Body of pancreas (tissue), 4 donors: ENCODE measurements around the gene USB1. TPM values are rescaled to one million over a fixed set of nuclear protein-coding genes. Genes with fewer than 3 reads are reported as not detected.
A peak's percentile ranks its signal among the peaks of the same experiment; 100 is the strongest.

Experiments used
- ATAC-seq: fragments of 150-250 bp; one replicate; pipeline ENCODE4 v1.9.1; 2016
- DNase-seq, 4 donors: peaks; one replicate each; pipeline ENCODE4 v3.0.0-alpha.2; 2019
- H3K27ac ChIP-seq, 4 donors: fragments of 200-600 bp; sonication (generic); 1 replicate in 3 of 4; 2 replicates in 1 of 4; pipeline versions ENCODE4 v1.5.1 to v1.6.1; 2016 to 2019; ENCODE audit warnings: mild to moderate bottlenecking in 1 of 4, mixed read lengths in 1 of 4, moderate library complexity in 1 of 4
- H3K27me3 ChIP-seq, 2 donors: fragments of 200-600 bp; sonication (generic); one replicate each; pipeline ENCODE4 v1.6.0; 2016; ENCODE audit warnings: mild to moderate bottlenecking in 1 of 2
- H3K36me3 ChIP-seq, 2 donors: fragments of 200-600 bp; sonication (generic); replicated peaks in 1 of 2; 2 replicates each; pipeline ENCODE4 v1.5.1; 2016; ENCODE audit warnings: low read depth in 2 of 2; ENCODE audit not compliant: insufficient read depth in 1 of 2
- H3K4me1 ChIP-seq: fragments of 200-600 bp; sonication (generic); one replicate; pipeline ENCODE4 v1.6.0; 2016
- H3K4me3 ChIP-seq, 2 donors: fragments of 200-600 bp; sonication (generic); 1 replicate in 1 of 2; 2 replicates in 1 of 2; pipeline ENCODE4 v1.5.1; 2016 to 2019
- H3K9me3 ChIP-seq, 3 donors: fragments of 200-600 bp; sonication (generic); 1 replicate in 2 of 3; 2 replicates in 1 of 3; pipeline ENCODE4 v1.5.1; 2016
- POLR2A ChIP-seq, 3 donors: fragments of 450-650 bp; IDR thresholded peaks; one replicate each; pipeline ENCODE4 v1.6.1; 2016; ENCODE audit warnings: antibody characterized with exemption in 3 of 3, mild to moderate bottlenecking in 2 of 3
- WGBS, 2 donors: methylation state at CpG; one replicate each; pipeline ENCODE4 v1.1.5; 2017; 5-methylcytosine and 5-hydroxymethylcytosine counted together
- intact Hi-C: fragments of 100-400 bp; cut with DNase I; formaldehyde crosslinking; loops from one replicate; pipeline ENCODE4 v1.15.1; 2023
- total RNA-seq, 2 donors: library from RNA; depleted of rRNA; stranded (reverse); fragments of >200 nt; gene quantifications; one replicate each; pipeline ENCODE4 v1.1.0, GENCODE V29; 2016
- TF ChIP-seq, protein P1 (sequence below), 7 experiments: fragments of 450-650 bp in 4 of 7; fragments of 200-600 bp in 3 of 7; sonication (generic) in 3 of 7; IDR thresholded peaks; one replicate each; pipeline ENCODE4 v1.5.1; 2016 to 2019; ENCODE audit warnings: antibody characterized with exemption in 7 of 7

The USB1 gene
- total RNA-seq, 2 donors from 2014 or later: 22.4 to 46.7 TPM

DNA sequence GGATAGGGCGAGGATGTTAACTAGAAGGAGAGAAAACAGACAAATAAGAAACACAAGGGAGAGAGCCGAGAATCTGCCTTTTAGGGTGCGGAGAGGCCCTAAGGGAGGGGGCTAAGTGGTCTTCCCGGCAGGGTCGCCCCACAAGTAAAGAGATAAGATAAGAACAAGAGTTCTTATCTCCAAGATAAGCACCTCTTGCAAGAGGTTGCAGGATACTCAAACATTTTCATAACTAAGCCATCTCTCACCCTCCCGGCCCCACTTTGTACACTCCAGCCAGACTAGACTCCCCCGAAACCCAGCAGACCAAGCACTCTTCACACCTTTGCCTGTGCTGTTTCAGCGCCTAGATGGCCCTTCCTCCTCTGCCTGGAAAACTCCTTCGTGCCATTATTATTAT is 15.0 kb upstream of the USB1 start:
- Histone ChIP-seq H3K9me3 (no peaks in the 10 kb centered on the region), H3K4me1 (peaks cover 10% of the 10 kb centered on the region), H3K4me3 (no peak overlapping the region), H3K36me3 (no peaks in the 10 kb centered on the region), H3K27ac (no peak overlapping the region), H3K27me3 (no peaks in the 10 kb centered on the region)
- 63 to 68% methylated on average over 9 of the region's 9 CpGs for WGBS, 2 donors
- TF ChIP-seq, protein P1, sequence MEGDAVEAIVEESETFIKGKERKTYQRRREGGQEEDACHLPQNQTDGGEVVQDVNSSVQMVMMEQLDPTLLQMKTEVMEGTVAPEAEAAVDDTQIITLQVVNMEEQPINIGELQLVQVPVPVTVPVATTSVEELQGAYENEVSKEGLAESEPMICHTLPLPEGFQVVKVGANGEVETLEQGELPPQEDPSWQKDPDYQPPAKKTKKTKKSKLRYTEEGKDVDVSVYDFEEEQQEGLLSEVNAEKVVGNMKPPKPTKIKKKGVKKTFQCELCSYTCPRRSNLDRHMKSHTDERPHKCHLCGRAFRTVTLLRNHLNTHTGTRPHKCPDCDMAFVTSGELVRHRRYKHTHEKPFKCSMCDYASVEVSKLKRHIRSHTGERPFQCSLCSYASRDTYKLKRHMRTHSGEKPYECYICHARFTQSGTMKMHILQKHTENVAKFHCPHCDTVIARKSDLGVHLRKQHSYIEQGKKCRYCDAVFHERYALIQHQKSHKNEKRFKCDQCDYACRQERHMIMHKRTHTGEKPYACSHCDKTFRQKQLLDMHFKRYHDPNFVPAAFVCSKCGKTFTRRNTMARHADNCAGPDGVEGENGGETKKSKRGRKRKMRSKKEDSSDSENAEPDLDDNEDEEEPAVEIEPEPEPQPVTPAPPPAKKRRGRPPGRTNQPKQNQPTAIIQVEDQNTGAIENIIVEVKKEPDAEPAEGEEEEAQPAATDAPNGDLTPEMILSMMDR (IDR thresholded peaks at IDR 0.05): no peak
- no peak for TF ChIP-seq POLR2A (IDR thresholded peaks at IDR 0.05)
- intact Hi-C loops: no loop called here
- DNase-seq (no peak), ATAC-seq (no peak)

DNA sequence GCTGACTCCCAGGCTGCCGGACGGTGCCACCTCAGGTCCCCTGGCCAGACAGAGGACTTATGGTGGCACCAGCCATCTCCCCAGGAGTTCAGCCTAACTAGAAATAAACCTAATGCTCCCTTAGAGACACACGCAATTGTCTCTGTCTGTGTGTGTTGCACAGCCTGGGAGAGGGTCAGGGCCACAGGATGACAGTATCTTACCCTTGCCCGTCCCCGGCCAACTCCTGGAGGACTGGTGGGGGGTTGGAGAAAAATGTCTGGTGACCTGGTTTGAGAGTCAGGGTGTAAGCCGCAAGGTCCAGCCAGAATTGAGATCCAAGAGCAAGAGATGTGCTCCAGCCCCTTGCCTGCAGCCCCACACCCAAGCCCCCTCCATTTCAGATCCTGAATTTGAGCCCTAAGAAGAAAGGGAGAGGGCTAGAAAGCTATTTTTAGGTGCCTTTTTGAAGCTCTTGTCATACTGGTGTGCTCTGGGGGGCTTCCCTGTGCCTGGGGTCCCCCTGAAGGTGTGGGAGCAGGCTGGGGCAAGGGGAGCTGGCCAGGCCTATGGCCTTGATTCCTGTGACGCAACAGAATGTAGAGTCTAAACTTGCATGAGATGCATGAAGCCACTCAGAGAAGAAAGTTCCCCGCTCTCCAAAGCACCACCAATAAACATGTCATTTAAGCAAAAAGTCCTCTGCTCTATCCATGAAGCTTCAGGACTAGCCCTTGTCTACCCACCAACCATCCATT is 13.6 kb upstream of the USB1 start:
- TF ChIP-seq, protein P1 (IDR thresholded peaks at IDR 0.05): no peak
- TF ChIP-seq POLR2A (IDR thresholded peaks at IDR 0.05): no peak
- no peak for ATAC-seq
- Histone ChIP-seq H3K36me3 (no peaks in the 10 kb centered on the region), H3K4me1 (peaks cover 18% of the 10 kb centered on the region), H3K4me3 (no peak overlapping the region), H3K9me3 (no peaks in the 10 kb centered on the region), H3K27me3 (no peaks in the 10 kb centered on the region), H3K27ac (no peak overlapping the region)
- intact Hi-C loops: no loop called here
- WGBS, 2 donors: 94 to 97% methylated on average over 8 of the region's 8 CpGs
- DNase-seq: no peak

DNA sequence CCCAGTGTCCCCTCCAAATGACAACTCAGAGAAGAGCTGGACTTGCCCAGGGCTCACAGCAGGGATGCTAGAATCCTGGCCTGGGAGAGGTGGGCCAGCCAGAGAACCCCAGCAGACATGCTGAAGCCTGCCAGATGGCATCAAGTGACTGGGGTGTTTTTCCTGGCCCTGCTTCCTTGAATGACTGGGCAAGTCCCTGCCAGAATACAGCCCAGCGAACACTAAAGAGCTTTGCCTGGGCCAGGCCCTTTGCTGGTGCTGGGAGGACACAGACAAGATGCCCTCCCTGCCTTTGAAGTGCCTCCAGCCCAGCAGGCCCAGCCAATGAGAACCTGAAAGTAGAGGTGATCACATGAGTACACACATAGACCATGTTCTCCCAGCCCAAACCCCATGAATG is 12.3 kb upstream of the USB1 start:
- DNase-seq: peak in 1 of 4 donors; percentile 38
- WGBS, 2 donors: 62 to 80% methylated on average over 1 of the region's 1 CpG
- TF ChIP-seq, protein P1 (IDR thresholded peaks at IDR 0.05): no peak
- no peak for TF ChIP-seq POLR2A (IDR thresholded peaks at IDR 0.05)
- no peak overlapping the region for H3K4me3 ChIP-seq
- ATAC-seq: no peak
- H3K27me3 ChIP-seq: no peaks in the 10 kb centered on the region
- peaks cover 31% of the 10 kb centered on the region for H3K4me1 ChIP-seq
- no peaks in the 10 kb centered on the region for H3K36me3 ChIP-seq
- no peaks in the 10 kb centered on the region for H3K9me3 ChIP-seq
- H3K27ac ChIP-seq: no peak overlapping the region
- intact Hi-C loops: no loop called here

DNA sequence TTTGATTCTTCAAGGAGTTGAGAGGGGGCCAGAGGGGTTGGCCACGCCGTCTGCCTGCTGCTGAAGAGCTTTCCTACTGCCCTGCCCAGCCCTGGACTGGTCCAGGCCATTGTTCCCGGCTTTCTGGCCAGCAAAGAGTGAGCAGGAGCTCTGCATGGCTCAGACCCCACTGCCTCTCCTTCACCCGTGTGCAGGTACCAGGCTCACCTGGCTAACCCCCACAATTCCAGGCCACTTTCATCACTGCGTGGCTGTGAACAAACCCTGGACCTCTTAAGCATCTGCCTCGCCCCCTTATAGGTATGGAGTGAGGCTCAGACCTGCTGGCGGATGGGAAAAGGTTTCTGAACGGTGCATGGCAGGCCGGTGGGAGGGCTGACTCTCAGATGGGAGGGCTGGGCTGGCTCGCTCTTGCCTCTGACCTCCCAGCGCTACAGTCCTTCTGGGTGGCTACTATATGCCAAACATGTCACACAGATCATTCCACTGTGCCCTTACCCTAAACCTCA is 9.6 kb upstream of the USB1 start:
- Histone ChIP-seq H3K27me3 (no peaks in the 10 kb centered on the region), H3K4me1 (peaks cover 36% of the 10 kb centered on the region), H3K27ac (peak overlapping the region in 1 of 4 donors; percentile 81), H3K9me3 (no peaks in the 10 kb centered on the region), H3K4me3 (no peak overlapping the region), H3K36me3 (peaks cover 0 to 4% of the 10 kb centered on the region in 2 donors)
- DNase-seq: no peak
- TF ChIP-seq, protein P1 (IDR thresholded peaks at IDR 0.05): no peak
- no peak for TF ChIP-seq POLR2A (IDR thresholded peaks at IDR 0.05)
- 76 to 96% methylated on average over 5 to 11 of the region's 11 CpGs for WGBS, 2 donors
- intact Hi-C loops: loop anchor here (10.0 kb wide), 1 partner anchor 237 kb away; no protein-coding TSS in a partner anchor
- no peak for ATAC-seq
